OCI-LY1 (cell line): ENCODE results near the gene LONRF2.

Source experiments
- H2AFZ ChIP-seq: fragments of 200-600 bp; sonication (generic), shearing (Covaris generic); 2 replicates; pipeline ENCODE4 v1.6.0; 2014; ENCODE audit warnings: antibody characterized with exemption, mild to moderate bottlenecking, low read length
- H3F3A ChIP-seq: fragments of 200-600 bp; sonication (generic), shearing (Covaris generic); 2 replicates; pipeline ENCODE4 v1.6.0; 2014; ENCODE audit warnings: mild to moderate bottlenecking, antibody characterized with exemption, low read length, moderate library complexity; ENCODE audit not compliant: insufficient read depth
- H3K27ac ChIP-seq: fragments of 200-600 bp; sonication (generic); 2 replicates; pipeline ENCODE4 v1.5.1; 2014; ENCODE audit warnings: low read length, mixed run types, mild to moderate bottlenecking, low read depth; ENCODE audit not compliant: poor library complexity, severe bottlenecking
- H3K27me3 ChIP-seq: fragments of 200-600 bp; sonication (generic); 2 replicates; pipeline ENCODE4 v1.6.0; 2014; ENCODE audit warnings: antibody characterized with exemption, mild to moderate bottlenecking, low read length, moderate library complexity; ENCODE audit not compliant: insufficient read depth
- H3K36me3 ChIP-seq: fragments of 200-600 bp; sonication (generic); 2 replicates; pipeline ENCODE4 v1.6.1; 2014; ENCODE audit warnings: mild to moderate bottlenecking, antibody characterized with exemption, low read length, moderate library complexity, mixed read lengths; ENCODE audit not compliant: insufficient read depth
- H3K4me1 ChIP-seq: fragments of 200-600 bp; sonication (generic); 2 replicates; pipeline ENCODE4 v1.5.1; 2014; ENCODE audit warnings: mild to moderate bottlenecking, low read length, moderate library complexity; ENCODE audit not compliant: insufficient read depth, severe bottlenecking
- H3K4me2 ChIP-seq: fragments of 200-600 bp; sonication (generic), shearing (Covaris generic); 2 replicates; pipeline ENCODE4 v1.6.1; 2014; ENCODE audit warnings: low read length
- H3K4me3 ChIP-seq: fragments of 200-600 bp; sonication (generic); 2 replicates; pipeline ENCODE4 v1.5.1; 2014; ENCODE audit warnings: low read length, low read depth, mild to moderate bottlenecking, mixed read lengths; ENCODE audit not compliant: poor library complexity, severe bottlenecking
- H3K79me2 ChIP-seq: fragments of 200-600 bp; shearing (Covaris generic); 2 replicates; pipeline ENCODE4 v1.6.1; 2016; ENCODE audit warnings: mixed run types, low read length, mixed read lengths; ENCODE audit not compliant: insufficient read depth
- H3K9ac ChIP-seq: fragments of 200-600 bp; sonication (generic), shearing (Covaris generic); 2 replicates; pipeline ENCODE4 v1.6.1; 2014; ENCODE audit warnings: mild to moderate bottlenecking, low read length, mixed read lengths
- H3K9me2 ChIP-seq: fragments of 200-600 bp; sonication (generic), shearing (Covaris generic); 2 replicates; pipeline ENCODE4 v1.6.1; 2014; ENCODE audit warnings: low read depth, mild to moderate bottlenecking, low read length, mixed read lengths
- H3K9me3 ChIP-seq: fragments of 200-600 bp; shearing (Covaris generic); 2 replicates; pipeline ENCODE4 v1.6.1; 2014; ENCODE audit warnings: low read length, mixed read lengths
- H4K20me1 ChIP-seq: fragments of 200-600 bp; sonication (generic), shearing (Covaris generic); 2 replicates; pipeline ENCODE4 v1.6.0; 2016; ENCODE audit warnings: mild to moderate bottlenecking, low read length; ENCODE audit not compliant: insufficient read depth
- CTCF ChIP-seq: fragments of 200-600 bp; sonication (generic), shearing (Covaris generic); IDR thresholded peaks from 2 replicates; pipeline ENCODE4 v1.5.1; 2017; ENCODE audit warnings: mild to moderate bottlenecking, antibody characterized with exemption, low read length, moderate library complexity, mixed read lengths
- EZH2 ChIP-seq: fragments of 200-600 bp; sonication (generic), shearing (Covaris generic); IDR thresholded peaks from 2 replicates; pipeline ENCODE4 v1.8.0; 2017; ENCODE audit warnings: borderline replicate concordance, mixed run types, mild to moderate bottlenecking, antibody characterized with exemption, low read length, moderate library complexity, mixed read lengths

The LONRF2 gene

GRCh38 chr2:100253786-100254185 is 68.5 kb downstream of the LONRF2 start:
- no peak overlapping the region for H3K4me3 ChIP-seq
- no peaks in the 10 kb centered on the region for H3F3A ChIP-seq
- 0 out of 2 replicates have a peak, but pooled peaks cover 6% of the 10 kb centered on the region for H3K9me3 ChIP-seq
- no peaks in the 10 kb centered on the region for H4K20me1 ChIP-seq
- H2AFZ ChIP-seq: no peak overlapping the region
- no peak overlapping the region for H3K9ac ChIP-seq
- peaks cover 56% of the 10 kb centered on the region for H3K4me1 ChIP-seq
- no peaks in the 10 kb centered on the region for H3K9me2 ChIP-seq
- H3K79me2 ChIP-seq: no peaks in the 10 kb centered on the region
- H3K4me2 ChIP-seq: no peak overlapping the region
- TF ChIP-seq EZH2 (no peak), CTCF (no peak)
- H3K27ac ChIP-seq: peak overlapping the region; percentile 51
- H3K27me3 ChIP-seq: no peaks in the 10 kb centered on the region
- H3K36me3 ChIP-seq: no peaks in the 10 kb centered on the region; the same call in 1 of the 2 replicates

GRCh38 chr2:100252811-100253698 is 69.2 kb downstream of the LONRF2 start:
- Histone ChIP-seq H2AFZ (no peak overlapping the region), H3K27ac (peak overlapping the region; percentile 51), H3K9me3 (0 out of 2 replicates have a peak, but pooled peaks cover 6% of the 10 kb centered on the region), H3K9ac (no peak overlapping the region), H3K4me2 (no peak overlapping the region), H3K4me3 (no peak overlapping the region), H4K20me1 (no peaks in the 10 kb centered on the region), H3K4me1 (peaks cover 64% of the 10 kb centered on the region), H3K9me2 (no peaks in the 10 kb centered on the region), H3K27me3 (no peaks in the 10 kb centered on the region), H3K79me2 (no peaks in the 10 kb centered on the region), H3F3A (no peaks in the 10 kb centered on the region), H3K36me3 (no peaks in the 10 kb centered on the region; the same call in 1 of the 2 replicates)
- TF ChIP-seq CTCF: no peak
- no peak for TF ChIP-seq EZH2

- no peaks in the 10 kb centered on the region for H3K9me2 ChIP-seq
- no peaks in the 10 kb centered on the region for H3K9me3 ChIP-seq
- no peak overlapping the region for H2AFZ ChIP-seq
- peak overlapping the region; percentile 99 for H3K27ac ChIP-seq
- H3K4me2 ChIP-seq: peak overlapping the region; percentile 50
- no peaks in the 10 kb centered on the region for H3K27me3 ChIP-seq
- no peaks in the 10 kb centered on the region for H3K36me3 ChIP-seq
- H3K4me3 ChIP-seq: peak overlapping the region; percentile 6
- H3K9ac ChIP-seq: peak overlapping the region; percentile 74
- TF ChIP-seq EZH2 (no peak), CTCF (no peak)
- no peaks in the 10 kb centered on the region for H3K79me2 ChIP-seq
- H3K4me1 ChIP-seq: peaks cover 75% of the 10 kb centered on the region
- no peaks in the 10 kb centered on the region; the same call in 1 of the 2 replicates for H3F3A ChIP-seq
- H4K20me1 ChIP-seq: no peaks in the 10 kb centered on the region
Measured at GRCh38 chr2:100250645-100251044, 71.7 kb downstream of the LONRF2 start.
